AG10803 (cell line): ENCODE data around the gene GAMT.

Source experiments
- DNase-seq: peaks from one replicate; pipeline ENCODE4 v3.0.0; 2010; ENCODE audit warnings: low read depth
- H3K4me3 ChIP-seq: 2 replicates; pipeline ENCODE4 v1.5.1; 2011; ENCODE audit warnings: mild to moderate bottlenecking, low read length, control low read depth
- TF ChIP-seq, protein P1 (sequence below): conservative IDR thresholded peaks from 2 replicates; pipeline ENCODE4 v1.5.1; 2011; ENCODE audit warnings: mild to moderate bottlenecking, low read length, control low read depth, inconsistent platforms

GAMT gene

GRCh38 chr19:1438035-1438932, 36.9 kb upstream of the GAMT start, which contains the start of gene RPS15:
RPS15 (plus strand) TSS chr19:1438396; CDS start chr19:1438426, 30 bp downstream.
- TF ChIP-seq, protein P1, sequence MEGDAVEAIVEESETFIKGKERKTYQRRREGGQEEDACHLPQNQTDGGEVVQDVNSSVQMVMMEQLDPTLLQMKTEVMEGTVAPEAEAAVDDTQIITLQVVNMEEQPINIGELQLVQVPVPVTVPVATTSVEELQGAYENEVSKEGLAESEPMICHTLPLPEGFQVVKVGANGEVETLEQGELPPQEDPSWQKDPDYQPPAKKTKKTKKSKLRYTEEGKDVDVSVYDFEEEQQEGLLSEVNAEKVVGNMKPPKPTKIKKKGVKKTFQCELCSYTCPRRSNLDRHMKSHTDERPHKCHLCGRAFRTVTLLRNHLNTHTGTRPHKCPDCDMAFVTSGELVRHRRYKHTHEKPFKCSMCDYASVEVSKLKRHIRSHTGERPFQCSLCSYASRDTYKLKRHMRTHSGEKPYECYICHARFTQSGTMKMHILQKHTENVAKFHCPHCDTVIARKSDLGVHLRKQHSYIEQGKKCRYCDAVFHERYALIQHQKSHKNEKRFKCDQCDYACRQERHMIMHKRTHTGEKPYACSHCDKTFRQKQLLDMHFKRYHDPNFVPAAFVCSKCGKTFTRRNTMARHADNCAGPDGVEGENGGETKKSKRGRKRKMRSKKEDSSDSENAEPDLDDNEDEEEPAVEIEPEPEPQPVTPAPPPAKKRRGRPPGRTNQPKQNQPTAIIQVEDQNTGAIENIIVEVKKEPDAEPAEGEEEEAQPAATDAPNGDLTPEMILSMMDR = peak; percentile 77
- DNase-seq = peak; percentile 94

DNA sequence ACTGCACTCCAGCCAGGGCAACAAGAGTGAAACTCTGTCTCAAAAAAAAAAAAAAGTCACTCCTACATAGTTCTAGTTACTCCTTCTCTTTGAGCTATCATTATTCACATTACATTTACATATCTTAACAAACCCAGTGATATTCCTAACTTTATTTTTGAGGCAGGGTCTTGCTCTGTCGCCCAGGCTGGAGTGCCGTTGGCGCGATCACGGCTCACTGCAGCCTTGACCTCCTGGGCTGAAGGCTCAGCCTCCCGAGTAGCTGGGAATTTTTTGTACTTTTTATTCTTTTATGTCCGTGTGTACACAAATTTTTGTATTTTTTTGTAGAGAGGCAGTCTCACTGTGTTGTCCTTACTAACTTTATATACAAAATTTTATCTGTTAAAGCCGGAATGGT, 36.3 kb upstream of the GAMT start:
- H3K4me3 ChIP-seq = no peak overlapping the region
- DNase-seq = no peak
- TF ChIP-seq, protein P1 = no peak

More at GRCh38 chr19:1438035-1438932, 36.9 kb upstream of the GAMT start, which contains the start of gene RPS15:
- peak within 1 kb of the TSS; percentile 82 for H3K4me3 ChIP-seq

DNA sequence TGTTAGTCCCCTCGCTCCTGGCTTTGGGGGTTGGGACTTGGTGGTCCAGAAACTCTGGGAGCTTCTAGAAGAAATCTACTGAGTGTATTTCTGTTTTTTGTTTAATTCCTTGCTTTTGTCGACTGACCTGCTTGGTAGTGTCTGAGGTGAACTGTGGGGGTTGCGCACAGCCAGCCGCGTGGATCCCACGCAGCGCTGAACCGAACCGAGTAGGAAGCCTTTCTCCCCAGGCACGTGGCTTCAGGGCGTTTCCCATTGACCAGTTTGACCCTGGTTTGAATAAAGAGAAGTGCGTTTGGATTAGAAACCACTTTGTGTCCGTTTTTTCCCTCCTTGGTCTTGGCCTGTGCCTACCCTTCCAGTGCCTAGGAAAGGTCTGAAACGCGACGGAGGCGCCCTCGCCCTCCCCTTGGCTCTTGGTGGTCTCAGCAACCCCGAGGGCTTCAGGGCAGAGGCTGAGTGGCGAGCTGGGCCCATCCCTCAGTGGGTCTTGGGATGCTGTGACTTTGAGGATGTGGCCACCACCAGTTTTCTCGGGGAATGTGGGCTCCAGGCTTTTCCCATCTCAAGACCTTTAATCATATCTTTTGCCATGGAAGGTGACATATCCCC, 34.1 kb upstream of the GAMT start:
- TF ChIP-seq, protein P1 = no peak
- no peak overlapping the region for H3K4me3 ChIP-seq
- DNase-seq = no peak

DNA sequence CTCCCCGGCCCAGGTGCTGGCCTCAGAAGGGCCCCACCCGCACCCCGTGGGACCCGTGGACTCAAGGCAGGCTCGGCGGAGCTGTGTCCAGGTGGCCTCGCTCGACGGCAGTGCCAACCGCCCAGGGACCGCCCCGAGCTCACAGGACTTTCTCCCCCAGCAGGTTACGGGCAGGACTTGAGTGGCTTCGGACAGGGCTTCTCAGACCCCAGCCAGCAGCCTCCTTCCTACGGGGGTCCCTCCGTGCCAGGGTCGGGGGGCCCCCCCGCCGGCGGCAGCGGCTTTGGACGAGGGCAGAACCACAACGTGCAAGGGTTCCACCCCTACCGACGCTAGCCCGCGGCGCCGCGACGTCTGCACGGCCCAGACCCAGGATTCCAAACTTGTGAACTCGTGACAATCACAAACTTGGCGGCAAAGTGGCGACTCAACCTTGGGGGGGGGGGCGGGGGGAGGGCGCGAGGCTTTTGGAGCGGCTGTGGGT, 33.3 kb upstream of the GAMT start:
- DNase-seq = no peak
- no peak overlapping the region for H3K4me3 ChIP-seq
- TF ChIP-seq, protein P1 = no peak

GRCh38 chr19:1434040-1434366, 32.7 kb upstream of the GAMT start:
- H3K4me3 ChIP-seq = no peak overlapping the region
- TF ChIP-seq, protein P1 = no peak
- DNase-seq = no peak

GRCh38 chr19:1433119-1434039, 32.0 kb upstream of the GAMT start:
- no peak overlapping the region for H3K4me3 ChIP-seq
- DNase-seq = no peak
- TF ChIP-seq, protein P1 = no peak
